ENCODE results near the gene MYL6B.
"Not testable (repeated sequence)": the region's sequence is repeated elsewhere in the genome, so short reads cannot be mapped to it uniquely, and the experiment has no call there.

The MYL6B gene

DNA sequence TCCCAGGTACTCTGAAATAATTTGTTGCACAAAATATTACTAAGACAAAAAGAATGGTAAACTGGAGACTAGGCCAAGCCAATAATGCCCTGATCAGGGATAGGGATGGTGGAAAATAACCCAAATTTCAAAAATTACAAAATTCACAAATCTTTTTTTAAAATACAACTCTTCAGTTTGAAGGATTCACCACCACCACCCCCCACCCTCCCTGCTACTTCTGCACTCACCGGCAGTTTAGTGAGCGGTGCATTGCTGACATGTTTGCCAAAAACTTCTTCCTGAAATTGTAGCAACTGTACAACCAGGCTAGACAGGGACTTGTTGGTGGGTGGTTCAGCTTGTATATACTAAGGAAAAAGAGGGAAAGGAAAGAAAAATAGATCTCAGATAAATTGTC lies 34.6 kb downstream of the MYL6B start:
- FAIRE-seq: no peak

DNA sequence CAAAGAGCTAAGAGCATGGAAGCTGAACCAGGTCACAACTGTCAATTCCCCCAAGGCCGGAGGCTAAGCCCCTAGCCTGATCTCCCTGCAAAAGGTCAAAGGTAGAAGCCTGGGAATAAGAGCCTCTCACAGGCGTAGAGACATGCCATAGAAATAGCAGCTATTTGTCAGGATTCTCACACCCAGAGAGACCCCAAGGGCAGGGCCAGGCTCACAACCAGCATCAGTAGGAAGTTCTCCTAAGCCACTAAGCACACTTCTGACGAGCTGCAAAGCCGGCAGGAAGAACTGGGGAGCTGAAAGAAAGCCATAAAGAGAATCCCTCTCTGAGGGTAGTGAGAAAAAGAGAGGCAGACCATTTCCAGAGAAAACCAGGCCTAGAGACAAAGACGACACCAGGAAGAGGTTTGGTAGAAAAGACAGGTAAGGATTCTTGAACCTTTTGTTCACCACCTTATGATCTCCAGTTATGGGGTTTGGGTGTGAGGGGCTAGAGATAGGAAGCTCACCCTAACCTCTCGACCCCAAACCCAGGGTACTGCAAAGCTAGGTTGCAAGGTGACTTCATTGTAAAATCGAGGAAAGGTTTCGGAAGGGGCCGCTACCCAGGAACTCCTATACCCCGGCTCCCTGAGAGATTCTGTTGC lies 35.9 kb downstream of the MYL6B start:
- no peak for FAIRE-seq

DNA sequence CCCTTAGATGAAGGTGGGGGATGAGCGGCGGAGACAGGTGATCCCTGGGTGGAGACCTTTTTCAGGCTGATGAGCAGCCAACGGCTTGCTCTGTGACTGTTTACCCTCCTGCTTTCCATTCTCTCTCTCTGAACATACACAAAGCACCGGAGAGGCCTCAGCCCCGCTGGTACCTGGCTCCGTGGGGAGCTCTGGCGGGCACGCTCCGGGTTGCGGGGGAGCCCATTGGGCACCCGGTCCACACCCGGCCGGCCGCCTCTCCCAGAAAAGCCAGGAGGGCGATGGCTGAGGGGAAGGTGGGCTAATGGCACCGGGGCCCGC lies 36.4 kb downstream of the MYL6B start:
- no peak for FAIRE-seq

DNA sequence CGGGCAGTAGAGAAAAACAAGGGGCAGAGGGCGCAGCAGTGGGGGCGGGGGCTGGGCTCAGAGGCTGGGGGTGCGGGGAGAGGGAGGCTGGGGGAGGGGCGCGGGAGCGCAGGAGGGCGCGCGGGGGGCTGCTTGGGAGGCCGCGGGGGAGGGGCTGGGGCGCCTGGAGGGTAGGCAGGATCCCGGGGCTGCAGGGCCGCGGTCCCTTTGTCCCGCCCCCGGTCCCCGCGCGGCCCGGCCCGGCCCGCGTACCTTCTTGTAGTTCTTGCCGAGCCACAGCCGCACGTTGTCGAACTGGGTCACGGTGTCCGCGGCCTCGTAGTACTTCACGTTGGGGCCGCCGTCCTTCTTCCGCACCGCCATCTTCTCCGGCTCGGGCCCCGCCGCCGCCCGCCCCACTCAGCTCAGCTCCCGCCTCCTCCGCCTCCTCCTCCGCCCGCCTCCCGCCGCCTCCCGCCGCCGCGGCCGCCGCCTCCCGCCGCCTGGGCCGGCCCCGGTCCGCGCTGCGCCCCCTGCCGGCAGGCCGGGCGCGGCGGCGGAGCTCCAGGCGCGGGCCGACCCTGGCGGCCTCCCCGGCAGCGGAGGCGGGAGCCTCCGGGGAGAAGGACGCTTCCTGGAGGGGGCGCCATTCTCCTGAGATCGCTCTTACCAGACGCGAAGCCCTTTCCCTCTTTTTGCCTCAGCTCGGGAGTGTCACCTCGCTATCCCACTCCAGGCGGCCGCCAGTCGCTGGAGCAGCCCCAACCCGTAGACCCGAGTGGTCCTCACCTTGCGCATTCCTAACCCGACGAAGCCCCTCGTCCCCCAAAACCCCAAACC lies 36.9 kb downstream of the MYL6B start, which contains the start of gene SMARCC2:
Gene SMARCC2 (minus strand): TSS at position 385 of the 819 bp plus-strand sequence. CDS start 22 bp downstream, at position 363.
- no peak for FAIRE-seq

DNA sequence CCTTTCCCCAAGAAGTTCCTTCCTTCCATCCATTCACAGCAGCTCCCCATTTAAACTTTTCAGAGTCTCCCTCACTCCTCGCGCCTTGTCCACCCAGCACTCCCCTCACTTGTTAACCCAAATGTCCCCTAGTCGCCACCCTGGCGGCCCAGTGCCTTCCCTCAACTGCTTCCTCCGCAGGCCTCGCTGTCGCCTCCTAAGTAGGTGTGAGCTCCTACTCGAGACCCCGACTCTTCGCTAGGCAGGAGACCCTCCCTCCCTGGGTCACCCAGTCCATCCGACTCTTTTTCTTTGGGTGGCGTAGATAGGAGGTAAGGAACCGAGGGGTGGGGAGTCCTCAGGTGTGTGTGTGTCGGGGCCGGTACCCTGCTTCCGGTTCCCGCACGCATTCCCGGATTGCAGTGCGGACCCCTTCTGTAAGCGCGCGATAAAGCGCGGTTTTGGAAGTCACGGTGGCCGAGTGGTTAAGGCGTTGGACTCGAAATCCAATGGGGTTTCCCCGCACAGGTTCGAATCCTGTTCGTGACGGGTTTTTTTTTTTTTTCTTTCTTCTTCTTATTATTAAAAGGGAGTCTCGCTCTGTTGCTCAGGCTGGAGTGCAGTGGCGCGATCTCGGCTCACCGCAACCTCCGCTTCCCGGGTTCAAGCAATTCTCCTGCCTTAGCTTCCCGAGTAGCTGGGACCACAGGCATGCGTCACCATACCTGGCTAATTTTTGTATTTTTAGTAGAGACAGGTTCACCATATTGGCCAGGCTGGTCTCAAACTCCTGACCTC lies 37.7 kb downstream of the MYL6B start:
- FAIRE-seq: no peak

DNA sequence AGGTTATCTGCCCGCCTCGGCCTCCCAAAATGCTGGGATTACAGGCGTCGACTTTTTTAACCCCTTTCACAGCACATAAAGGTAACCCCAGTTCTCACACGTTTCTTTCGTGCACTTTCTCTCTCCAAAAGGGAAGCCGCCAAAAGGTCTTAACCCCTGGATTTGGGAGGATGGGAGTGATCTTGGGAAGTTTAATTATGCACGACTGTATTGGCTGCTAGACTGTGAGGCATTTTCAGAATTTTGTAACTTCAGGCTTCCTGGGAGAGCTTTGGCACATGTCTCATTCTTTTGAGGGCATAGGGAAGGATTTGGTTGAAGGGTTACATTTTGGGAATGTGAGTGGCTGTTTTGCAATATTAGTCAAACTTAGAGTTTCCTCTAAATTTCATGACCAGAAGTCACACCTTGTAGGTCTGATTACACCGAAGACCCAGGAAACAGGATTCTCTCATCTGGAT lies 38.3 kb downstream of the MYL6B start:
- no peak for FAIRE-seq

DNA sequence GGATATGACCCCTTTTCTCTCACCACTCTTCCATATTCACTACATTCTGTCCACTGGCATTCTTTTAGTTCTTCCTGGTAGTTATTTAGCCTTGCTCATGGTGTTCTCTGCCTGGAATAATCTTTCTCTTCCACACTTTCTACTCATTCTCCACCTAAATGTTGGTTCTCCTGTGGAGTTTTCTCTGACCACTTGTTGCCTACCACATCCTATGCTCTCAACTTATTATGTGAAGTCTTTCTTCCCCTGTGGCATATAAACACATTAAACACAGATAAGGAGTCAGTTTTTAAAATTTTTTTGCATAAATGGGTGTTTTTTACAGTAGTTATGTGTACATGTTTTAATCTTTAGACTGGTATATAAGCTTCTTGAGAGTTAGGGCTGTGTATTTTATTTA lies 40.2 kb downstream of the MYL6B start:
- FAIRE-seq: no peak

DNA sequence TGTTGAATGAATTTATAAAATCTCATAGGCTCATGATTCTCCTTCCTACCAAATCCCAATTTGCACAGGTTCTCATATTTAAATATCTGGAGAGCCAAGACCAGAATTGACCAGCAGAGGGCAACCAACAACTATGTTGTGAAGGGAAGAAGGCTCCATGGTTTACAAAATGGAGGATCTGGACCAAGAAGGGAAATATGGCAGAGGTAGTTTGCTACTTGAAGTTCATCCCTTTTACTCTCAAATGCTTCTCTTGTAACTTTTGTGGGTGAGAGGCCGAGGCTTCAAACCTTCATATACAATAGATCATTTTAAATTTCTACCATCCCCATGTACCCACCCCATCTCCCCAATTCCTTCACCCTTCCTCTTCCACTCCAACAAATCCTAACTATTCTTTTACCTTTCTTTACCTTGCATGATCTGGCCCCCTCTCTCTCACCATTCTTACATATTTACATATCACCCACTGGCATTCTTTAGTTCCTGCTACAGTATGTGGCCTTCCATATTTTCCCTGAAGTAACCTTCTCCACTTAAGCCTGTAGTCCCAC lies 40.7 kb downstream of the MYL6B start:
- FAIRE-seq: peak; percentile 71

DNA sequence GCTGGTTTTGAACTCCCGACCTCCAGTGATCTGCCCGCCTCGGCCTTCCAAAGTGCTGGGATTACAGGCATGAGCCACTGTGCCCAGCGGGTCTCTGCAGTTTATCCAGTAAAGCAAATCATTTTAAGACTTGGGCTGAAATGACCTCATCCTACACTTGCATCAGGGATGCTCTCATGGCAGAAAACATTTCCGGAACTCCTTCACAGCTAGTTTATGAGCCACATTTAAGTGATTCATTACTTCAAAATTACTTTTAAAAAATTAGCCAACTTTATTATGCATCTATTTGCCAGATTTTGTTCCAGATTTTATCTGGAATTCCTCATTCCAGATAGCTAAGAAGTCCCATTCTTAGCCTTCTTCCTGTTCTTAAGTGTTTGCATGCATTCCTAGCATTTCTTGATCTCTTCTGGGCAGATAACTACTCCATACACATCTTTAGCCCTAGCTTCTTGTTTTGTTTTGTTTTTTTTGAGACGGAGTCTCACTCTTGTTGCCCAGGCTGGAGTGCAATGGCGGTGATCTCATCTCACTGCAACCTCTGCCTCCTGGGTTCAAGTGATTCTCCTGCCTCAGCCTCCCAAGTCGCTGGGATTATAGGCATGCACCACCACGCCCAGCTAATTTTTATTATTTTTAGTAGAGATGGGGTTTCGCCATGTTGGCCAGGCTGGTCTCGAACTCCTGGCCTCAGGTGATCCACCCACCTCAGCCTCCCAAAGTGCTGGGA lies 44.6 kb downstream of the MYL6B start:
- FAIRE-seq: not testable (repeated sequence)

DNA sequence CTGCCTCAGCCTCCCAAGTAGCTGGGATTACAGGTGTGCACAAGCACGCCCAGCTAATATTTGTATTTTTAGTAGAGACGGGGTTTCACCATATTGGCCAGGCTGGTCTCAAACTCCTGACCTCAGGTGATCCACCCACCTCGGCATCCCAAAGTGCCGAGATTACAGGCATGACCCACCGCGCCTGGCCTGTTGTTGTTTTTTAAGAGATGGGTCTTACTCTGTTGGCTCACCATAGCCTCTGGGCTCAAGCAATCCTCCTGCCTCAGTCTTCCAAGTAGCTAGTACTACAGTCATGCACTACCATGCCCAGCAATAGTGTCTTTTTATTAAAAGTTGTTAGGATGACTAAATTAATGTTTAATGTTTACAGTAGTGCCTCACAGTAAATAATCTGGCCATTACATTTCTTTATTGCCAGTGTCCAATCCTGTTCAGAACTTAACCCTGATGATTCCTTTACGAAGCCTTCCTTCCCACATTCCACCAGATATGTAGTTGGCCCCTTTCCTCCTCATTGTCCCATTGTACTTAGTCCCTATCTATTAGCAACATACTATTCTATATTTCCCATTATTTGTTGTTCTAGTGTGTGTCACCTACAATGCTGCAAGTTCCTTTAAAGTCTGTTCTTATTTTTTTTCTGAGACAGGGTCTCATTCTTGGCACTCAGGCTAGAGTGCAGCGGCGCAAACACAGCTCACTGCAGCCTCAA lies 45.7 kb downstream of the MYL6B start:
- FAIRE-seq: no peak

DNA sequence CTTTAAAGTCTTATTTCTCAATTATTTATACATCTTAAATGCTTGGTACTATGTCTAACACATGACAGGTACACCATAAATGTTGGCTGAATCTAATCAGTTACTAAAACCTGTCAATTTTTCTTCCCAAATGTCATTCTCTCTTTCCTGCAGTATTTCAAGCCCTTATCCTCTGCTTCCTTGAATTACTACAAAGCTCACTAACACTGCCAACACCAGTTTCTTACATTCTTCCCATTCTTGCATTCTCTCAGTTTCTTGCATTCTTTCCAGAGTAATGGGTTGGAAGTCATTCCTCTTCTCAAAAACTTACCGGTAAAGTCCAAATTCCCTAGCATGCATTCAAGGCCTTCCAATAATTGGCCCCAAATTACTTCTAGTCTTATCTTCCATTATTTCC lies 46.4 kb downstream of the MYL6B start:
- no peak for FAIRE-seq

DNA sequence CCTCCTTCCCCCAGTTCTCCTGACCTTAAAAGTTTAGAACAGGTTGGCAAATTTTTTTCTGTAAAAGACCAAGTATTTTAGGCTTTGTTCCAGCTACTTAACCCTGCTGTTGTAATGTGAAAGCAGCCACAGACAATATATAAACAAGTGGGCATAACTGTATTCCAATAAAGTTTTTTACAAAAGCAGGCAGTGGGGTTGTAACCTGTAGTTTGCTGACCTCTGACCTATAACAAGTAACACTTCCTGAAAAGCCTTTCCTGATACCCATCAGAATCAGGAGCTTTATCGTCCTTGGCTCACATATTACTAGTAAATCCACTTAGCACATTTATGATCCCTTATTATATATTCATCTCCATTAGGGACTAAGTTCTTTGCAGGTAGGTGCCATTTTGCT lies 50.0 kb downstream of the MYL6B start:
- FAIRE-seq: no peak

DNA sequence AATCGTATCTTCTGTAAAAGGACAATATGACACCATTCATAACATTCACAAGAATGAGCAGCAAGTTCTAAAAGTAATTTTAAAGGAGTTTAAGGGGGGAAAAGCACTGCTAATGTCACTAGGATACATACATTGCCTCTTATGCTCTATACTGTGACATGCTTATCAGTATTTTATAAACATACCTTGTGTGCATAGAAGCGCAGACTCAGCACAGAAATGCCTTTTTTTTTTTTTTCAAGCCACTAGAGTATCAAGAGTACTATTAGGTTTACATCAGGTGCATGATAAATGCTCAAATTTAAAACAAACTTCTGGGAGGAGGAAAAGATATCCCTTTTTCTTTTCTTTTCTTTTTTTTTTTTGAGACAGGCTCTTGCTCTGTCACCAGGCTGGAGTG lies 50.5 kb downstream of the MYL6B start:
- FAIRE-seq: no peak

DNA sequence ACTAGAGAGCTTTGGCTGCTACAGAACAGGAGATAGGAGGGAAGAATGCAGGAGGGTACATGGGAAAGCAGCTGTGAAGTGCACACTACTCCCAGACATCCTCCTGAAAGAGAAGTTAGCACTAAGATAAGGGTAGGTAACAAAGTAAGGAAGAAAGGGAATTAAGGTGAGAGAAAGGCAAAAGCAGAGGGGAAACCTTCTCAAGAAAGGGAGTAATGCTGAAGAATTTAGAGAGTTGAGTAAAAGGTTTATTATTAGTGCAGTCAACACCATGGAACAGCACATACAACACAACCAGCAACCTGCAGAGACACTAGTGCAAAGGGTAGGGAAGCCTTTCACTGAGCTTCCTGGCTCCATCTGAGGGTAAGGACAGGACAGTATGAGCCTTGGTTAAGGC lies 51.9 kb downstream of the MYL6B start:
- no peak for FAIRE-seq

DNA sequence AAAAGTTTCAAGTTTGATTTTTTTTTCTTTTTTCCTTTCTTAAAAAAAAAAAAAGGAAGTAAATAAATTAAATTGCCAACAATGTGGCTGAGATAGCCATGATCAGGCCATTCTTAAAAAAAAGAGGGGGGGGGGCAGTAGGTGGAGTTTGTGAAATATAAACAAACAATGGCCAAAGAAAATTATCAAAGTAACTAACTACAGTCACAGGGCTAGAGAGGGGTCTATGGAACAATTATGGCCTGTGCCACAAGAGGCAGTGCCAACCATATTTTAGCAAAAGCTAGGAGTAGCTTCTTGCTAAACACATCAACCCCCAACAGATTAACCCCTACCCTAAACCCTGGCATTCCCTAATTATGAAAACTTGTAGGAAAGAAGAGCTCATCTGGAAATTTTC lies 53.1 kb downstream of the MYL6B start:
- no peak for FAIRE-seq

DNA sequence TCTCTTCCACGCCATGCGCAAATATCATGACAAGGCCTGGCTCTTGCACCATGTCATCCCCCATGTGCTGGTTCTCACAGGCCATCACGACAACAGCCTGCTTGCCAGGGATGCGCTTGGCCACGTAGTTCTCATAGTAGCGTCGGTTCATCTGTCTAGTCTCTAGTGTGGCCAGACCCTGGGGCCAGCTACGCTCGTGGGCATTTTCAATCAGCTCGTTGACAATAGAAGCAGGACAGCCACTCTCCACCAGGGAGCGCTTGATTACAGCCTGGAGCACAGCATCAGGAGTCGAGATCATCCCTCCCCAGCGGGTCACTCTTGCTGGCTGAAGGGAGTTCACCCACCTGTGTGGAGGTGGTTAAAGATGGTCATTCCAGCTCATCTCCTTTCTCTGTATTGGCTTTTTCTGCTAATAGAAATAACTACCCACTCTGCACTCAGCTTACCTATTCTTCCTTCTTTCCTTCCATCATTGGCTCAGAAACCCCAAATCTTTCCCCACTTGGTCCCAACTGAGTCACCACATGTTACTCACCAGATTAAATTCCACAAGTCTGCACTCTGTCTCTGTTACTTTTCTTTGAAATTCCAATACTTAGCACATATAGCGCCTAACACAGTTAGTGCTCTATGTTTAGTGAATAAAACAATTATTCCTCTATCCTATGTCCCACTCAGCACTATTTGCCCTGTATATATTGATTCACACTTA lies 54.2 kb downstream of the MYL6B start:
- no peak for FAIRE-seq

All from islet of Langerhans (tissue), 1 donor.